Testis (tissue), 3 donors: ENCODE data around the gene CSNK1E. TPM values are rescaled to one million over a fixed set of nuclear protein-coding genes. Genes with fewer than 3 reads are reported as not detected.

ENCODE experiments used
- DNase-seq: peaks from one replicate; pipeline ENCODE4 v3.0.0-alpha.2; 2019
- H3K27ac ChIP-seq, 2 donors: fragments of 200-600 bp; sonication (generic); one replicate each; pipeline ENCODE4 v1.5.1; 2019
- H3K27me3 ChIP-seq: fragments of 200-600 bp; sonication (generic); one replicate; pipeline ENCODE4 v1.5.1; 2019
- H3K36me3 ChIP-seq: fragments of 200-600 bp; sonication (generic); one replicate; pipeline ENCODE4 v1.5.1; 2017; ENCODE audit warnings: low read depth; ENCODE audit errors: missing control alignments
- H3K4me1 ChIP-seq: fragments of 200-600 bp; sonication (generic); one replicate; pipeline ENCODE4 v1.5.1; 2019
- H3K4me3 ChIP-seq, 2 donors: fragments of 200-600 bp; sonication (generic); one replicate each; pipeline ENCODE4 v1.5.1; 2017 to 2019
- H3K9me3 ChIP-seq: fragments of 200-600 bp; sonication (generic); one replicate; pipeline ENCODE4 v1.5.1; 2017
- POLR2A ChIP-seq: fragments of 450-650 bp; IDR thresholded peaks from one replicate; pipeline ENCODE4 v1.6.1; 2017; ENCODE audit warnings: antibody characterized with exemption, mild to moderate bottlenecking, moderate library complexity
- WGBS, 2 donors: methylation state at CpG; one replicate each; pipeline ENCODE4 v1.1.5; 2018; 5-methylcytosine and 5-hydroxymethylcytosine counted together
- intact Hi-C: fragments of 100-400 bp; cut with DNase I; formaldehyde crosslinking; loops from one replicate; pipeline ENCODE4 v1.15.1; 2023; ENCODE audit warnings: low total_unique reads
- polyA plus RNA-seq: library from polyadenylated mRNA; stranded (reverse); fragments of 350-450 nt; fragmentation: Illumina TruSeq; extraction: RNeasy Lipid Tissue Mini Kit (QIAGEN cat#74804); gene quantifications from one replicate; pipeline ENCODE4 v1.2.3, GENCODE V29; 2014; ENCODE audit warnings: low read depth, low replicate concordance; ENCODE audit not compliant: insufficient read depth
- total RNA-seq, 2 donors: library from RNA; depleted of rRNA; stranded (reverse); fragments of >200 nt; gene quantifications; one replicate each; pipeline ENCODE4 v1.2.3, GENCODE V29; 2016
- TF ChIP-seq, protein P1 (sequence below), 3 experiments: fragments of 450-650 bp in 2 of 3; fragments of 200-600 bp in 1 of 3; sonication (generic) in 1 of 3; IDR thresholded peaks; one replicate each; pipeline ENCODE4 v1.5.1; 2016 to 2019; ENCODE audit warnings: antibody characterized with exemption in 3 of 3, mild to moderate bottlenecking in 2 of 3, moderate library complexity in 1 of 3

Gene CSNK1E
- total and polyA plus RNA-seq, 3 donors from 2014 or later: 69.2 to 134 (median 133) TPM

DNA sequence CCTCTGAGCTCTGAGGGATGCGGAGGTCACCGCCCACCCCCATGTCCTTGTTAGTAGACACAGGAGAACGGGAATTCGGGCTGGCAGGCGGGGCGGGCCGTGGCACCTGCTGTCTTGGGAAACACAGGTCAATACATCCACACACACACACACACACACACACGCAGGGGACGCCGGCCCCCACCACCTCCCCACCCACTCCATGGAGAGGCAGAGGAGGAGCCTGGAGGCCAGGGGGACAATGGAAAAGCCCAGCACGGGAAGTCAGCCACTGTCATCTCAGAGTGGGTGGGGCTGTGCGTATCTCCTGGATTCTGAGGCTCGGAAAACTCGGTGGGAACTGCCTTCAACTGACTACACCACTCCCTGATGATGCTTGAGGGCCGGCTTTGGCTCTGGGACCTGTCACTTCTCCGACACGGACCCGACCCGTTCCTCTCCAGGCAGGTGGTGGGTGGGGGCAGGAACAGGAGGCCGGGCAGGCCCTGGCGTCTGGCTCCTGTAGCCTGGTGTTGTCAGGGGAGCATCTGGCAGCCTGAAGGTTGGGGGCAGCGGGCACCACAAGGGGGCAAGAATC, 25.9 kb downstream of the CSNK1E start:
- WGBS, 2 donors: 63 to 96% methylated on average over 5 to 22 of the region's 22 CpGs
- intact Hi-C loops: no loop called here
- Histone ChIP-seq H3K4me3 (no peak overlapping the region), H3K9me3 (no peaks in the 10 kb centered on the region), H3K4me1 (no peaks in the 10 kb centered on the region), H3K27me3 (no peaks in the 10 kb centered on the region), H3K36me3 (no peaks in the 10 kb centered on the region), H3K27ac (peak overlapping the region in 1 of 2 donors; percentile 18)
- no peak for TF ChIP-seq POLR2A
- TF ChIP-seq, protein P1, sequence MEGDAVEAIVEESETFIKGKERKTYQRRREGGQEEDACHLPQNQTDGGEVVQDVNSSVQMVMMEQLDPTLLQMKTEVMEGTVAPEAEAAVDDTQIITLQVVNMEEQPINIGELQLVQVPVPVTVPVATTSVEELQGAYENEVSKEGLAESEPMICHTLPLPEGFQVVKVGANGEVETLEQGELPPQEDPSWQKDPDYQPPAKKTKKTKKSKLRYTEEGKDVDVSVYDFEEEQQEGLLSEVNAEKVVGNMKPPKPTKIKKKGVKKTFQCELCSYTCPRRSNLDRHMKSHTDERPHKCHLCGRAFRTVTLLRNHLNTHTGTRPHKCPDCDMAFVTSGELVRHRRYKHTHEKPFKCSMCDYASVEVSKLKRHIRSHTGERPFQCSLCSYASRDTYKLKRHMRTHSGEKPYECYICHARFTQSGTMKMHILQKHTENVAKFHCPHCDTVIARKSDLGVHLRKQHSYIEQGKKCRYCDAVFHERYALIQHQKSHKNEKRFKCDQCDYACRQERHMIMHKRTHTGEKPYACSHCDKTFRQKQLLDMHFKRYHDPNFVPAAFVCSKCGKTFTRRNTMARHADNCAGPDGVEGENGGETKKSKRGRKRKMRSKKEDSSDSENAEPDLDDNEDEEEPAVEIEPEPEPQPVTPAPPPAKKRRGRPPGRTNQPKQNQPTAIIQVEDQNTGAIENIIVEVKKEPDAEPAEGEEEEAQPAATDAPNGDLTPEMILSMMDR (IDR thresholded peaks at IDR 0.05): no peak
- no peak for DNase-seq

DNA sequence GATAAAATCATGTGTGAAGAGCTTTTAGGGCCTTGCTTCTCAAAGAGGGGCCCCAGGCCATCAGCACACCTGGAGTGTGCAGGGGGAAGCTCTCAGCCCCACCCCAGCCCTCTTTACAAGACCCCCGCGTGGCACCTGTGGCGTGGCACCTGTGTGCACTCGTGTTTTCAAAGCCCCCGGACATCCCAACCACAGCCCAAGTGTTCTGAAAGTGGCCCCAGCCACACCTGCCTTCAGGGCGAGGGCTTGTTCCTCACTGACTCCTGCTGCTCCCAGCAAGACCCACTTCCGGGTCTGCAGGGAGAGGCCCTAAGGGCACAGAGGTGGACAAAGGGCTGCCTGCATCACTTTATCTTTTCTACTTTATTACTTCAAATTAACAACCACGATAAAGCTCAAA, 26.9 kb downstream of the CSNK1E start:
- no peak for TF ChIP-seq POLR2A
- TF ChIP-seq, protein P1 (IDR thresholded peaks at IDR 0.05): no peak
- Histone ChIP-seq H3K4me1 (no peaks in the 10 kb centered on the region), H3K4me3 (no peak overlapping the region), H3K36me3 (no peaks in the 10 kb centered on the region), H3K9me3 (no peaks in the 10 kb centered on the region), H3K27ac (no peak overlapping the region), H3K27me3 (no peaks in the 10 kb centered on the region)
- intact Hi-C loops: no loop called here
- WGBS, 2 donors: 86 to 87% methylated on average over 8 of the region's 8 CpGs
- no peak for DNase-seq

DNA sequence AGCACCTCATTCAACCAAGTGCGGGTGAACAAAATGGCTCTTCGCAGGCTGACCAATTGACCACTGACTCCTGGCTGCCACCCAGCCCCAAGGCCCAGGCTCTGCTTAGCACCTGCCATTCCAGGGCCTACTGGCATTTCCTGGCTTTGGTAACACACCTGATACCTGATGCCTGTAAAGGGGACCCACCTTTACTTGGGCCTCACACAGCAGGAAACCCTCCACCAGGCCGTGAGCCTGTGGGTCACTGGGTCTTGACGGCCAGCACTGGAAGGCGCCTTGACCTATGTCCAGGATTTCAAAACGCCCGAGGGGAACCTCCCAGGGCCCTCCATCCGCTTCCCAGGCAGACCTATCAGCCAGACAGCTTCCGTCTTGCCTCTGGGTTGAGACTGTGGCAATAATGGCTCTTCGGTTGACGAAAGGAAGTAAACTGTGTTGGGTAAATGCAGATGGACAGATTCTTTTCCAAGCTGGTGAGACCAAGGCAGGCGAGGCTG, 27.6 kb downstream of the CSNK1E start:
- intact Hi-C loops: no loop called here
- H3K27ac ChIP-seq: no peak overlapping the region
- DNase-seq: no peak

DNA sequence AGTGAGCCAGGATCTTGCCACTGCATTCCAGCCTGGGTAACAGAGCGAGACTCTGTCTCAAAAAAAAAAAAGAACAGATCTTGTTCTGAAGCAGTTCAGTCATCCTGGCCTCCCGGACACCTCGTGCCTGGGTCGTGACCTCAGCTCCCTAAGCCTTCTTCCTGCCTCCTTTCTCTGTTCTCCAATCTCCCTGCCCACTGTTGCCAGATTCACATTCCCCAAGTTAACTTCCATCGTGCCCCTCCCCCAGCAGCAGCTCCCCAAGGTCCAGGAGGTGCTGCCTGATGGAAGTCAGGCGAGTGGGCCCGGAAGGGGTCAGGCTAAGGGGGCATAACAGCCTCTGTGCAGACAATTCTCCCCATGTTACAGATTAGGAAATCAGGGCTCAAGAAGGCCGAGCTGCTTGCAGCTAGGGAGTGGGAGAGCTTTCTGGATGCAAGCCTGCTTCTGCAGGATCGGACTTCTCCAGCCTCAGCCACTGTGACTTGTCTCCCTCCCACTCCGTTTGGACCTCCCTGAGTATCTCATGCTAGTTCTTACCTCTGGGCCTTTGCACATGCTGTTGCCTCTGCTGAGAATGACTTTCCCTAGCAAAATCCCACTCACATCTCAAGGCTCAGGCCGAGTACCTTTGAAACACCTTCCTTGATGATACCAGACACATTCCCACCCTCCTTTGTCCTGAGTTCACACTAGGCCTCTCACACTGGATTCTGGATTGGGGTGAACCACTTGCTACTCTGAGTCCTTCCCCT, 30.1 kb downstream of the CSNK1E start:
- Histone ChIP-seq H3K27me3 (no peaks in the 10 kb centered on the region), H3K4me1 (no peaks in the 10 kb centered on the region), H3K4me3 (no peak overlapping the region), H3K27ac (no peak overlapping the region), H3K9me3 (no peaks in the 10 kb centered on the region), H3K36me3 (no peaks in the 10 kb centered on the region)
- intact Hi-C loops: no loop called here
- TF ChIP-seq, protein P1 (IDR thresholded peaks at IDR 0.05): no peak
- no peak for TF ChIP-seq POLR2A
- 57 to 75% methylated on average over 11 of the region's 11 CpGs for WGBS, 2 donors
- DNase-seq: no peak

More for the DNA sequence above, 27.6 kb downstream of the CSNK1E start:
- TF ChIP-seq, protein P1 (IDR thresholded peaks at IDR 0.05): no peak
- TF ChIP-seq POLR2A: no peak
- H3K4me1 ChIP-seq: no peaks in the 10 kb centered on the region
- H3K9me3 ChIP-seq: no peaks in the 10 kb centered on the region
- no peaks in the 10 kb centered on the region for H3K36me3 ChIP-seq
- no peaks in the 10 kb centered on the region for H3K27me3 ChIP-seq
- H3K4me3 ChIP-seq: no peak overlapping the region
- 78 to 98% methylated on average over 6 to 12 of the region's 12 CpGs for WGBS, 2 donors
